Measurements from ENCODE around the gene CNPY1. TPM values are rescaled to one million over a fixed set of nuclear protein-coding genes. Genes with fewer than 3 reads are reported as not detected.
"Not testable (repeated sequence)": the region's sequence is repeated elsewhere in the genome, so short reads cannot be mapped to it uniquely, and the experiment has no call there.

The CNPY1 gene
- total RNA-seq, 1 donor from 2014 or later, result not detected

DNA sequence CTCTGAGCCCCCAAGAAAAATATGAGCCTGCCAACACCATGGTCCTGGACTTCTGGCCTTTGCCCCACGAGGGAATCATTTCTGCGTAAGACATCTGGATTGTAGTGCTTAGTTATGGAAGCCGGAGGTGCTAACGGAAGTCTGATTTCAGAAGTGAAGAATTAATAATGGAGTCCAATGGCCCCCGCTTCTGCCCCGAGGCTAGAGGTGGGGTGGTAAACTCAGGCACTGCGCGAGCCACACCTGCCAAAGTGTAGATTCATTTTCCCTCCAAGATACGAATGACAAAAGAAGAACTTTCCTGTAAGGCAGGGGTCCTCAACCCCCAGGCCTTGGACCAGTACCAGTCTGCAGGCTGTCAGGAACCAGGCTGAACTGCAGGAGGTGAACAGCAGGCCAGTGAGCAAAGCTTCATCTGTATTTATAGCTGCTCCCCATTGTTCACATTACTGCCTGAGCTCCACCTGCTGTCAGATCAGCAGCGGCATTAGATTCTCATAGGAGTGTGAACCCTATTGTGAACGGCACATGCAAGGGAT lies 22.3 kb downstream of the CNPY1 start:
- no peak for ATAC-seq

GRCh38 chr7:155523168-155523675 lies 23.1 kb downstream of the CNPY1 start:
- H3K27me3 ChIP-seq (ENCODE audit: low read depth), result peaks cover 35% of the 10 kb centered on the region
- H3K27ac ChIP-seq, result no peak overlapping the region
- no peaks in the 10 kb centered on the region for H3K4me1 ChIP-seq
- no peak for DNase-seq
- no peaks in the 10 kb centered on the region for H3K36me3 ChIP-seq
- no peak overlapping the region for H3K4me3 ChIP-seq
- intact Hi-C loops (cut with DNase I), result no loop called here
- TF ChIP-seq CTCF (IDR thresholded peaks at IDR 0.05), result no peak
- no peak for ATAC-seq
- no peaks in the 10 kb centered on the region for H3K9me3 ChIP-seq

More for the DNA sequence above, 22.3 kb downstream of the CNPY1 start:
- Histone ChIP-seq H3K9me3 (no peaks in the 10 kb centered on the region), H3K4me1 (no peaks in the 10 kb centered on the region), H3K36me3 (no peaks in the 10 kb centered on the region), H3K4me3 (no peak overlapping the region), H3K27me3 (ENCODE audit: low read depth) (peaks cover 34% of the 10 kb centered on the region), H3K27ac (no peak overlapping the region)
- DNase-seq, result no peak
- intact Hi-C loops (cut with DNase I), result no loop called here
- no peak for TF ChIP-seq CTCF (IDR thresholded peaks at IDR 0.05)

- intact Hi-C loops (cut with DNase I), result no loop called here
- H3K27me3 ChIP-seq (ENCODE audit: low read depth), result peaks cover 37% of the 10 kb centered on the region
- no peak overlapping the region for H3K27ac ChIP-seq
- H3K4me3 ChIP-seq, result no peak overlapping the region
- no peaks in the 10 kb centered on the region for H3K9me3 ChIP-seq
- no peak for ATAC-seq
- no peaks in the 10 kb centered on the region for H3K4me1 ChIP-seq
- H3K36me3 ChIP-seq, result no peaks in the 10 kb centered on the region
- no peak for DNase-seq
- TF ChIP-seq CTCF (IDR thresholded peaks at IDR 0.05), result no peak
Measured at GRCh38 chr7:155521743-155522398, 24.5 kb downstream of the CNPY1 start.

DNA sequence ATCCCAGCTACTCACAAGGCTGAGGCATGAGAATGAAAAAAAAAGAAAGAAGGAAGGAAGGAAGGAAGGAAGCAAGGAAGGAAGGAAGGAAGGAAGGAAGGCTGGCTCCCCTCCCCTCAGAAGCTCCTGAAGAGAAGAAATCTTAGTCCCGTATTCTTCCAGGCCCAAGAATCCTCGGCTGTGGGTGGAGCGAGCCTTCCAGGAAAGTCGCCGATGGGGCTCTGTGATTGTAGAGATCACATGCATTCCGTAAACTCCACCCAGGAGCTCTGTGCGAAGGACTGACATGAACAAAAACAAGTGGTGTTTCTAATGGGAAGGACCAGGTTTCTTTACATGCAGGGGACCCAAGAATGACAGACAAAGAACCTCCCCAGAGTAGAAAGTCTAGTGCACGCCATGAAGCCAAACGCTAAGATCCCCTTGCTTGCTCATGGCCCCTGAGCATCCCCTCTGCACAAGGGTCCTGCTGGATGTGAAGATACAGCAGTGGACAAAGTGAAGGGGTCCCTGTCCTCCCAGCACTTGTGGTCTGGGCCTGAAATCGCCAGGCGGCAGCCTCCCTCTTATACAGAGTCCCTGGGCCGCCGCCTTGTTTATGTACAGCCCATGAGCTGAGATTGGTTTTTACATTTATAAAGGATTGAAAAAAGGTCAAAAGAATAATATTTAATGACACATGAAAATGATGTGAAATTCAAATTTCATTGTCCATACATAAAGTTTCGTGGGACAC lies 25.2 kb downstream of the CNPY1 start:
- H3K9me3 ChIP-seq, result no peaks in the 10 kb centered on the region
- no peak overlapping the region for H3K4me3 ChIP-seq
- DNase-seq (no peak), ATAC-seq (no peak)
- intact Hi-C loops (cut with DNase I), result no loop called here
- no peaks in the 10 kb centered on the region for H3K36me3 ChIP-seq
- H3K27ac ChIP-seq, result no peak overlapping the region
- H3K4me1 ChIP-seq, result no peaks in the 10 kb centered on the region
- no peak for TF ChIP-seq CTCF (IDR thresholded peaks at IDR 0.05)
- H3K27me3 ChIP-seq (ENCODE audit: low read depth), result peaks cover 37% of the 10 kb centered on the region

- no peak for TF ChIP-seq CTCF (IDR thresholded peaks at IDR 0.05)
- H3K27ac ChIP-seq, result no peak overlapping the region
- no peaks in the 10 kb centered on the region for H3K36me3 ChIP-seq
- H3K9me3 ChIP-seq, result no peaks in the 10 kb centered on the region
- intact Hi-C loops (cut with DNase I), result no loop called here
- DNase-seq (no peak), ATAC-seq (no peak)
- no peaks in the 10 kb centered on the region for H3K4me1 ChIP-seq
- no peak overlapping the region for H3K4me3 ChIP-seq
- H3K27me3 ChIP-seq (ENCODE audit: low read depth), result peaks cover 45% of the 10 kb centered on the region
Measured at GRCh38 chr7:155520114-155520513, 26.2 kb downstream of the CNPY1 start.

DNA sequence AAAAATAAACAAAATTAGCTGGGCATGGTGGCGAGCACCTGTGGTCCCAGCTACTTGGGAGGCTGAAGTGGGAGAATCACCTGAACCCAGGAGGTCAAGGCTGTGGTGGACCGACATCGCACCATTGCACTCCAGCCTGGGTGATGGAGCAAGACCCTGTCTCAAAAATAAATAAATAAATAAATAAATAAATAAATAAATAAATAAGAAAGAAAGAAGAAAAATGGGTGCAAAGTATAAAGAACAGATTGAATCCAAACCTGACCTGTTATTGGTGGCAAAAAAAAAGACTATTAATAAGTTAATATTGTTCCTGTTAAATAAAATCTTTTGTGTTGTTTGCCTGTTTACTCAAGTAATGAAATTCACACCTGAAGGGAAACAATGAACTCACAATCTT lies 27.0 kb downstream of the CNPY1 start:
- H3K4me1 ChIP-seq; H3K36me3 ChIP-seq; DNase-seq; intact Hi-C loops (cut with DNase I); ATAC-seq; H3K4me3 ChIP-seq; H3K9me3 ChIP-seq; H3K27ac ChIP-seq: not testable (repeated sequence)
- H3K27me3 ChIP-seq (ENCODE audit: low read depth), result peaks cover 53% of the 10 kb centered on the region

All from lower lobe of right lung (tissue), 2 donors.